Activated naive CD4-positive, alpha-beta T cell treated with anti-CD3 and anti-CD28 coated beads, Interleukin-2, amount 10 ng/mL, durations not matched to agents 7 days and 5 days (primary cell): ENCODE results near the gene MT1E.

Source experiments
- CTCF ChIA-PET: fragments of 350-600 bp; sonication (Branson Sonifier 250); formaldehyde crosslinking; loops from one replicate; lab custom pipeline; 2021; ENCODE audit warnings: antibody characterized with exemption; lab: Charles Lee
- DNase-seq: peaks from one replicate; pipeline ENCODE4 v3.0.0-alpha.2; 2020
- H3K27ac Mint-ChIP-seq: one replicate; pipeline ENCODE4 v1.8.0; 2021; ENCODE audit warnings: mild to moderate bottlenecking, moderate library complexity, mixed read lengths
- H3K27me3 Mint-ChIP-seq: one replicate; pipeline ENCODE4 v1.8.0; 2021; ENCODE audit warnings: mild to moderate bottlenecking, mixed read lengths
- H3K36me3 Mint-ChIP-seq: one replicate; pipeline ENCODE4 v1.8.0; 2021; ENCODE audit warnings: mixed read lengths
- H3K4me1 Mint-ChIP-seq: one replicate; pipeline ENCODE4 v1.8.0; 2021; ENCODE audit warnings: mixed read lengths
- H3K4me3 Mint-ChIP-seq: one replicate; pipeline ENCODE4 v1.8.0; 2021; ENCODE audit warnings: mild to moderate bottlenecking, moderate library complexity, mixed read lengths
- H3K9me3 Mint-ChIP-seq: one replicate; pipeline ENCODE4 v1.8.0; 2021; ENCODE audit warnings: mixed read lengths

MT1E gene

DNA sequence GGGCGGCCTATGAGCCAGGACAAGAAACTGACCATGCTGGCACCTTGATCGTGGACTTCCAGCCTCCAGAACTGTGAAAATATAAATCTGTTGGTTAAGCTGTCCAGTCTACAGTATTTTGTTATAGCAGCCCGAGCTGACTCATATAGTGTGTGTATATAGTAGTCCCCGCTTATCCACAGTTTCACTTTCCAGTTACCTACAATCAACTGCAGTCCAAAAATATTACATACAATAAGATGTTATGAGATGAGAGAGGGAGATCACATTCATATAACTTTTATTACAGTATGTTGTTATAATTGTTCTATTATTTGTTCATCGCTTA is 31.3 kb upstream of the MT1E start:
- DNase-seq, result no peak
- no peaks in the 10 kb centered on the region for H3K9me3 Mint-ChIP-seq
- no peak overlapping the region for H3K27ac Mint-ChIP-seq
- peaks cover 15% of the 10 kb centered on the region for H3K4me1 Mint-ChIP-seq
- peaks cover 55% of the 10 kb centered on the region for H3K27me3 Mint-ChIP-seq
- CTCF ChIA-PET, result interaction anchor here (0.9 kb wide), 1 partner anchor 108 kb away, joined by 4 read pairs; no protein-coding TSS in a partner anchor
- H3K36me3 Mint-ChIP-seq, result no peaks in the 10 kb centered on the region
- no peak overlapping the region for H3K4me3 Mint-ChIP-seq

GRCh38 chr16:56600398-56600999 is 25.1 kb upstream of the MT1E start:
- H3K27me3 Mint-ChIP-seq, result peaks cover 54% of the 10 kb centered on the region
- no peaks in the 10 kb centered on the region for H3K36me3 Mint-ChIP-seq
- CTCF ChIA-PET, result interaction anchor here (0.6 to 2.2 kb wide), 19 partner anchors 9 to 180 kb away, joined by 3 to 20 read pairs (median 4); partner anchors contain the start of genes MT1A, MT1G and MT4
- H3K4me1 Mint-ChIP-seq, result peaks cover 8% of the 10 kb centered on the region
- H3K4me3 Mint-ChIP-seq, result no peak overlapping the region
- H3K9me3 Mint-ChIP-seq, result no peaks in the 10 kb centered on the region
- peak; percentile 55 for DNase-seq
- H3K27ac Mint-ChIP-seq, result no peak overlapping the region

DNA sequence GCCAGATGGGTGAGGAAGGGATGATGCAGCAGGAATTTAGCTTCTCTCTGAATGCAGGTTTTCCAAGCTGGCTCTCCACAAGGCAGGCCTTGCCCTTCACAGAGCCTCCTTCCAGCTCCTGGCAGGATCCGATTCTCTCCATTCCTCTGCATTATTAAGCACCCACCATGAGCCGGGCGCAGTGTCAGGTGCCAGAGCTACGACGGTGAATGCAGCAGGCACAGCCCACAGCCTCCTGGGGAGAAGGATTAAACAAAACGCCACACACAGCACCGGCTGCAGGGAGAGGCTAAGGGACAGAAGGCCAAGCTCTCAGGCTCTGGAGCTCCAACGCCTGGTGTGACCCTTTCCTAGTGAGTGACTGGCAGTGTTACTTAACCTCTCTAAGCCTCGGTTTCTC is 24.3 kb upstream of the MT1E start:
- no peak overlapping the region for H3K4me3 Mint-ChIP-seq
- no peak overlapping the region for H3K27ac Mint-ChIP-seq
- no peaks in the 10 kb centered on the region for H3K9me3 Mint-ChIP-seq
- H3K4me1 Mint-ChIP-seq, result peaks cover 8% of the 10 kb centered on the region
- H3K36me3 Mint-ChIP-seq, result no peaks in the 10 kb centered on the region
- CTCF ChIA-PET, result interaction anchor here (0.9 to 2.2 kb wide), 11 partner anchors 10 to 179 kb away, joined by 3 to 20 read pairs (median 4); partner anchors contain the start of genes MT1A, MT1G and MT4
- no peak for DNase-seq
- peaks cover 47% of the 10 kb centered on the region for H3K27me3 Mint-ChIP-seq

DNA sequence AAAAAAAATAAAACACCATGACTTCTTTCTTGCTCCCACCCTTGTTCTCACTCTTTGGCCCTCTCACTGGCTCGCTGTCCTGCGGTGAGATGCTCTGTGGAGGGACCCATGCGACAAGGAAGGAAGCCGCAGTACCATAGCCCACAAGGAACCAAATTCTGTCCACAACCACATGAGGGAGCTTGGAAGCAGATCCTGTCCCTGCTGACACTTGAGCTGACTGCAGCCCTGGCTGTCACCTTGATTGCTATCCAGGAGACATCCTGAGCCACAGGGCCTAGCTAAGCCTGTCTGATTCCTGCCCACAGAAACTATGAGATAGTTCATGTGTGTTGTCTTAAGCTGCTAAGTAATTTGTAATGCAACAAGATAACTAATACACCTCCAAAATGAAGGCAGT is 22.0 kb upstream of the MT1E start:
- Mint-ChIP-seq H3K9me3 (no peaks in the 10 kb centered on the region), H3K27ac (no peak overlapping the region), H3K36me3 (no peaks in the 10 kb centered on the region), H3K4me1 (peaks cover 22% of the 10 kb centered on the region), H3K27me3 (peaks cover 36% of the 10 kb centered on the region), H3K4me3 (no peak overlapping the region)
- CTCF ChIA-PET, result interaction anchor here (0.6 to 5.3 kb wide), 9 partner anchors 10 to 232 kb away, joined by 3 to 34 read pairs (median 5); partner anchors contain the start of gene MT1X
- DNase-seq, result peak; percentile 52

DNA sequence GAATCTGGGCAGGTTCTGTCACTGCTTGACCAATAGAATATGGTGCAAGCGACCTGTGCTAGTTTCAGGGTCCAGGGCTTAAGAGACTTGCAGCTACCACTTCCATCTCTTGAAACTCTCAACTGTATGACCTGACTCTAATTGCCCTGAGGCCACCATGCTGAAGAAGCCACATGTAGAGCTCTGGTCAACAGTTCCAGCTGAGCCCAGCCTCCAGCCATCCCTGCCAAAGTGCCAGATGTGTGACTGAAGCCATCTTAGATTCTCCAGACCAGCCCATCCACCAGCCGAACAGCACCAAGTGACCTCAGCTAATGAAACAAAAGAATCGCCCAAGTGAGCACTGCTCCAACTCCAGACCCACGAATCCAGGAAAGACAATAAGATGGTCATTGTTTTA is 20.6 kb upstream of the MT1E start:
- Mint-ChIP-seq H3K4me1 (peaks cover 34% of the 10 kb centered on the region), H3K36me3 (peaks cover 1% of the 10 kb centered on the region), H3K9me3 (no peaks in the 10 kb centered on the region), H3K27me3 (peaks cover 36% of the 10 kb centered on the region), H3K4me3 (no peak overlapping the region), H3K27ac (no peak overlapping the region)
- CTCF ChIA-PET, result interaction anchor here (0.9 to 5.3 kb wide), 6 partner anchors 22 to 104 kb away, joined by 3 to 34 read pairs (median 10); partner anchors contain the start of gene MT1X
- DNase-seq, result no peak

GRCh38 chr16:56605475-56605874 is 20.1 kb upstream of the MT1E start:
- Mint-ChIP-seq H3K27ac (no peak overlapping the region), H3K9me3 (no peaks in the 10 kb centered on the region), H3K4me3 (no peak overlapping the region), H3K4me1 (peaks cover 39% of the 10 kb centered on the region), H3K27me3 (peaks cover 31% of the 10 kb centered on the region), H3K36me3 (peaks cover 1% of the 10 kb centered on the region)
- DNase-seq, result no peak
- CTCF ChIA-PET, result interaction anchor here (1.7 to 5.3 kb wide), 4 partner anchors 29 to 103 kb away, joined by 4 to 34 read pairs (median 14); no protein-coding TSS in a partner anchor

GRCh38 chr16:56606071-56606475 is 19.5 kb upstream of the MT1E start:
- DNase-seq, result no peak
- no peaks in the 10 kb centered on the region for H3K9me3 Mint-ChIP-seq
- peaks cover 45% of the 10 kb centered on the region for H3K4me1 Mint-ChIP-seq
- CTCF ChIA-PET, result interaction anchor here (1.4 to 5.3 kb wide), 4 partner anchors 25 to 96 kb away, joined by 4 to 34 read pairs (median 14); no protein-coding TSS in a partner anchor
- peaks cover 25% of the 10 kb centered on the region for H3K27me3 Mint-ChIP-seq
- no peak overlapping the region for H3K27ac Mint-ChIP-seq
- no peak overlapping the region for H3K4me3 Mint-ChIP-seq
- peaks cover 1% of the 10 kb centered on the region for H3K36me3 Mint-ChIP-seq

GRCh38 chr16:56606476-56607108 is 19.0 kb upstream of the MT1E start:
- Mint-ChIP-seq H3K27me3 (peaks cover 21% of the 10 kb centered on the region), H3K4me1 (peaks cover 48% of the 10 kb centered on the region)
- DNase-seq, result no peak

GRCh38 chr16:56607109-56607618 is 18.4 kb upstream of the MT1E start:
- peaks cover 1% of the 10 kb centered on the region for H3K36me3 Mint-ChIP-seq
- CTCF ChIA-PET, result interaction anchor here (1.0 to 5.3 kb wide), 3 partner anchors 23 to 95 kb away, joined by 3 to 34 read pairs (median 4); no protein-coding TSS in a partner anchor
- peak overlapping the region; percentile 31 for H3K4me3 Mint-ChIP-seq
- peak; percentile 42 for DNase-seq
- H3K27ac Mint-ChIP-seq, result peak overlapping the region; percentile 80
- H3K4me1 Mint-ChIP-seq, result peaks cover 48% of the 10 kb centered on the region
- H3K9me3 Mint-ChIP-seq, result no peaks in the 10 kb centered on the region
- peaks cover 16% of the 10 kb centered on the region for H3K27me3 Mint-ChIP-seq

More at GRCh38 chr16:56606476-56607108, 19.0 kb upstream of the MT1E start:
- CTCF ChIA-PET, result interaction anchor here (1.0 to 5.3 kb wide), 3 partner anchors 24 to 95 kb away, joined by 3 to 34 read pairs (median 4); no protein-coding TSS in a partner anchor
- Mint-ChIP-seq H3K9me3 (no peaks in the 10 kb centered on the region), H3K4me3 (no peak overlapping the region), H3K36me3 (peaks cover 1% of the 10 kb centered on the region), H3K27ac (peak overlapping the region; percentile 80)

GRCh38 chr16:56607675-56608042 is 17.9 kb upstream of the MT1E start:
- CTCF ChIA-PET, result interaction anchor here (1.0 to 5.3 kb wide), 3 partner anchors 30 to 94 kb away, joined by 3 to 34 read pairs (median 5); no protein-coding TSS in a partner anchor
- Mint-ChIP-seq H3K36me3 (peaks cover 1% of the 10 kb centered on the region), H3K4me1 (peaks cover 48% of the 10 kb centered on the region), H3K9me3 (no peaks in the 10 kb centered on the region), H3K4me3 (peak overlapping the region; percentile 63), H3K27ac (peak overlapping the region; percentile 80), H3K27me3 (peaks cover 15% of the 10 kb centered on the region)
- DNase-seq, result no peak

DNA sequence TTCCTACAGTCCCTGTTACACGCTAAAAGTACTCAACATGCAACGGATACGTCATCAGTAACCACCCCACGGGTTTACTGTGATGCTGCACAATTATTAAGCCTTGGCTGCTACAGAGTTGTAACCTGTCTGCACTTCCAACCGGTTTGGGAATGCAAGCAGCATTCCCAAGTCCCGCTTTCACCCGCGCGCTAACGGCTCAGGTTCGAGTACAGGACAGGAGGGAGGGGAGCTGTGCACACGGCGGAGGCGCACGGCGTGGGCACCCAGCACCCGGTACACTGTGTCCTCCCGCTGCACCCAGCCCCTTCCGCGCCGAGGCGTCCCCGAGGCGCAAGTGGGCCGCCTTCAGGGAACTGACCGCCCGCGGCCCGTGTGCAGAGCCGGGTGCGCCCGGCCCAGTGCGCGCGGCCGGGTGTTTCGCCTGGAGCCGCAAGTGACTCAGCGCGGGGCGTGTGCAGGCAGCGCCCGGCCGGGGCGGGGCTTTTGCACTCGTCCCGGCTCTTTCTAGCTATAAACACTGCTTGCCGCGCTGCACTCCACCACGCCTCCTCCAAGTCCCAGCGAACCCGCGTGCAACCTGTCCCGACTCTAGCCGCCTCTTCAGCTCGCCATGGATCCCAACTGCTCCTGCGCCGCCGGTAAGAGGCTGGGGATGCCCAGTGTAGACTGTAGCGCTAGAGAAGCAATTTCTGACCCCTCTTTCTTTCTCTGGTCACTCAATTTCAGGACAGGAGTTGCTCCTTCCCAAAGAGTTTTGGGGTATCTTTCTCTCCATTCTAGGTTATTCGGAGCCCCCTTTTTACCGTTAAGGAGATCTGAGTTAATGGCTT is 17.3 kb upstream of the MT1E start, which contains the start of gene MT2A:
MT2A (plus strand) TSS at position 542 of the 833 bp plus-strand sequence; CDS start at position 614, 72 bp downstream.
- Mint-ChIP-seq H3K36me3 (peaks cover 1% of the 10 kb centered on the region), H3K9me3 (no peaks in the 10 kb centered on the region), H3K27me3 (peaks cover 15% of the 10 kb centered on the region), H3K4me3 (peak within 1 kb of the TSS; percentile 92), H3K27ac (peak within 1 kb of the TSS; percentile 93), H3K4me1 (peaks cover 48% of the 10 kb centered on the region)
- peak; percentile 94 for DNase-seq
- CTCF ChIA-PET, result interaction anchor here (0.6 to 1.3 kb wide), 3 partner anchors 10 to 93 kb away, joined by 3 to 5 read pairs (median 4); no protein-coding TSS in a partner anchor

DNA sequence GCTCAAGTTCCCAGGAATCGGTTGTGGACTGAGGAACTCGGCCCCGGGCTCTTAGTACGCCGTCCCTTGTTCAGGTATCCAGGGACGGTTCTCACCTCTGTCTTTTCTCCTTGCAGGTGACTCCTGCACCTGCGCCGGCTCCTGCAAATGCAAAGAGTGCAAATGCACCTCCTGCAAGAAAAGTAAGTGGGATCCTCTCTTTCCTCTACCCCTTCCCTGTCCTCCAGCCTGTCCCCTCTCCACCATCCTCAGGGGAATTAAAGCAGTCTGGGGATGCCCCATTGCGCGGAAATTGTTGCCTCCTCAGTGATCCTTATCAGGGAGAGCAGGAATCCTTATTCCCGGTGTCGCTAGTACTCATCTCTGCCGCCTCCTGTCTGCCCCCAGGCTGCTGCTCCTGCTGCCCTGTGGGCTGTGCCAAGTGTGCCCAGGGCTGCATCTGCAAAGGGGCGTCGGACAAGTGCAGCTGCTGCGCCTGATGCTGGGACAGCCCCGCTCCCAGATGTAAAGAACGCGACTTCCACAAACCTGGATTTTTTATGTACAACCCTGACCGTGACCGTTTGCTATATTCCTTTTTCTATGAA is 16.6 kb upstream of the MT1E start:
- CTCF ChIA-PET, result interaction anchor here (0.6 to 2.1 kb wide), 5 partner anchors 11 to 253 kb away, joined by 3 to 6 read pairs (median 4); no protein-coding TSS in a partner anchor
- peak overlapping the region; percentile 93 for H3K27ac Mint-ChIP-seq
- H3K4me1 Mint-ChIP-seq, result peaks cover 44% of the 10 kb centered on the region
- peak; percentile 37 for DNase-seq
- H3K36me3 Mint-ChIP-seq, result peaks cover 1% of the 10 kb centered on the region
- peak overlapping the region; percentile 92 for H3K4me3 Mint-ChIP-seq
- peaks cover 8% of the 10 kb centered on the region for H3K27me3 Mint-ChIP-seq
- no peaks in the 10 kb centered on the region for H3K9me3 Mint-ChIP-seq

DNA sequence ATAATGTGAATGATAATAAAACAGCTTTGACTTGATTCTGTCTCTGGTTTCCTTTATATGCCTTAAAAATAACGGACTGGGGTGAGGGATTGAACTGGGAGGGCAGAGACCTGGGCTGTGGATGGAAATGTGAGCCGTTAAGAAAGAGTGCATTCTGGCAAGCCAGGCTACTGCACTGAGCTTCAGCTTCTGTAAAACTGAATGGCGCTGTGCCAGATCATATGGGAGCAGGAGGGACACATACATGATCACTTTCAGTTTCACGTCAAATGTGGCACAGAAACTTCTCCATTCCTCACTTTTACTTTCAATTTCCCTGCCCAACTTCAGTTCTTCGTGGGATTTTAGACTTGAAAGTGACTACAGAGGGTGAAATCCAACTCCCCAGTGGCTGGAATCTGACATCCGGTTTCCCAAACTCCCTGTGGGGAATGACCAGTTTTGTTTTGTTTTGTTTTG is 16.1 kb upstream of the MT1E start:
- Mint-ChIP-seq H3K36me3 (peaks cover 1% of the 10 kb centered on the region), H3K27ac (peak overlapping the region; percentile 93), H3K4me1 (peaks cover 44% of the 10 kb centered on the region), H3K9me3 (no peaks in the 10 kb centered on the region), H3K27me3 (peaks cover 4% of the 10 kb centered on the region), H3K4me3 (peak overlapping the region; percentile 92)
- CTCF ChIA-PET, result interaction anchor here (0.6 to 2.1 kb wide), 3 partner anchors 11 to 254 kb away, joined by 3 to 6 read pairs (median 3); no protein-coding TSS in a partner anchor
- peak; percentile 86 for DNase-seq
